K562 (cell line): ENCODE data around the gene SERPINA9.

Experiments used
- RFX5 ChIP-seq: IDR thresholded peaks from 2 replicates; pipeline ENCODE4 v1.6.1; 2011; ENCODE audit warnings: low read depth, mild to moderate bottlenecking, improper control_type of control experiment, low read length
- ZNF707 ChIP-seq: fragments of 250-450 bp; sonication (Bioruptor Pico); conservative IDR thresholded peaks from 2 replicates; pipeline ENCODE4 v1.8.0; 2022; ENCODE audit warnings: inconsistent platforms, mild to moderate bottlenecking, moderate library complexity
- TF ChIP-seq, protein P1 (sequence below), 3 experiments: IDR thresholded peaks in 2 of 3; conservative IDR thresholded peaks in 1 of 3; 2 replicates each; pipeline ENCODE4 v1.5.1; 2011 to 2012; ENCODE audit warnings: low read length in 3 of 3, mild to moderate bottlenecking in 3 of 3, control low read depth in 2 of 3, improper control_type of control experiment in 1 of 3, inconsistent platforms in 1 of 3, low read depth in 1 of 3, mixed read lengths in 1 of 3, moderate library complexity in 1 of 3; ENCODE audit not compliant: insufficient read depth in 2 of 3

DNA sequence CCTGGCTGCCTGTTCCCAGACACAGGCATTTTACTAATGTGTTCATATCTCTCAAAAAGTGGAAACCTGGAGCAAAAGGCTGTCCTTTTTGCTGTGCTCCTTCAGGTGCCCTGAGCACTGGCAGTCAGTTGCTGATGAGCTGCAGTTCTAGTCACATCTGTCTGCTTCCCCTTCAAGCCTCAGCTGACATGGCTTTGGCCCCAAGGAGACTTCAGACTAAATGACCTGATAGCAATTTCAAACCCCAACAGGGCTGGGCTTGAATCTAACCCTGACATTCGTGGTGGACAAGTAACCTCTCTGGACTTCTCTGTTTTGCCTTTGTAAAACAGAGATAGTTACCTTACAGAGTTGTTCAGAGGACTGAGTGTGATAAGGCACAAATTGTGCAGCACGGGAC lies 5.7 kb downstream of the SERPINA9 start:
- TF ChIP-seq, protein P1, sequence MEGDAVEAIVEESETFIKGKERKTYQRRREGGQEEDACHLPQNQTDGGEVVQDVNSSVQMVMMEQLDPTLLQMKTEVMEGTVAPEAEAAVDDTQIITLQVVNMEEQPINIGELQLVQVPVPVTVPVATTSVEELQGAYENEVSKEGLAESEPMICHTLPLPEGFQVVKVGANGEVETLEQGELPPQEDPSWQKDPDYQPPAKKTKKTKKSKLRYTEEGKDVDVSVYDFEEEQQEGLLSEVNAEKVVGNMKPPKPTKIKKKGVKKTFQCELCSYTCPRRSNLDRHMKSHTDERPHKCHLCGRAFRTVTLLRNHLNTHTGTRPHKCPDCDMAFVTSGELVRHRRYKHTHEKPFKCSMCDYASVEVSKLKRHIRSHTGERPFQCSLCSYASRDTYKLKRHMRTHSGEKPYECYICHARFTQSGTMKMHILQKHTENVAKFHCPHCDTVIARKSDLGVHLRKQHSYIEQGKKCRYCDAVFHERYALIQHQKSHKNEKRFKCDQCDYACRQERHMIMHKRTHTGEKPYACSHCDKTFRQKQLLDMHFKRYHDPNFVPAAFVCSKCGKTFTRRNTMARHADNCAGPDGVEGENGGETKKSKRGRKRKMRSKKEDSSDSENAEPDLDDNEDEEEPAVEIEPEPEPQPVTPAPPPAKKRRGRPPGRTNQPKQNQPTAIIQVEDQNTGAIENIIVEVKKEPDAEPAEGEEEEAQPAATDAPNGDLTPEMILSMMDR (IDR thresholded peaks at IDR 0.05 in 2 of 3, conservative IDR thresholded peaks at IDR 0.05 in 1 of 3; ENCODE audit: insufficient read depth in 2 of 3, low read depth in 1 of 3, low read length in 3 of 3), result no peak
- TF ChIP-seq ZNF707 (CRISPR knock-in tag) (no peak), RFX5 (no peak)
